Superior temporal gyrus (tissue), 1 donor: Measurements from ENCODE around the gene USP10.
"Not testable (repeated sequence)": the region's sequence is repeated elsewhere in the genome, so short reads cannot be mapped to it uniquely, and the experiment has no call there.

Source experiments
- DNase-seq: peaks from one replicate; pipeline ENCODE4 v3.0.0-alpha.2; 2016; ENCODE audit errors: extremely low spot score

The USP10 gene

GRCh38 chr16:84673561-84673960, 26.2 kb upstream of the USP10 start:
- DNase-seq: no peak

GRCh38 chr16:84675423-84675822, 24.4 kb upstream of the USP10 start:
- no peak for DNase-seq

GRCh38 chr16:84675884-84676283, 23.9 kb upstream of the USP10 start:
- DNase-seq: no peak

GRCh38 chr16:84677017-84677803, 22.6 kb upstream of the USP10 start:
- DNase-seq: no peak

- DNase-seq: no peak
These were observed 22.0 kb upstream of the USP10 start for GRCh38 chr16:84677849-84678248.

GRCh38 chr16:84678541-84678940, 21.3 kb upstream of the USP10 start:
- no peak for DNase-seq

GRCh38 chr16:84680165-84680842, 19.5 kb upstream of the USP10 start:
- no peak for DNase-seq

GRCh38 chr16:84680843-84681629, 18.8 kb upstream of the USP10 start:
- DNase-seq: no peak

- no peak for DNase-seq
These were observed 15.9 kb upstream of the USP10 start for GRCh38 chr16:84683691-84684591.

- no peak for DNase-seq
These were observed 15.2 kb upstream of the USP10 start for GRCh38 chr16:84684592-84684965.

GRCh38 chr16:84685210-84685609, 14.6 kb upstream of the USP10 start:
- DNase-seq: no peak

- DNase-seq: no peak
These were observed 13.0 kb upstream of the USP10 start for GRCh38 chr16:84686707-84687298.

GRCh38 chr16:84687715-84688114, 12.1 kb upstream of the USP10 start:
- DNase-seq: no peak

- DNase-seq: not testable (repeated sequence)
These were observed 11.6 kb upstream of the USP10 start for GRCh38 chr16:84688163-84688562.

- DNase-seq: no peak
These were observed 10.7 kb upstream of the USP10 start for GRCh38 chr16:84689111-84689510.

GRCh38 chr16:84690088-84690819, 9.5 kb upstream of the USP10 start:
- no peak for DNase-seq

- no peak for DNase-seq
These were observed 7.2 kb upstream of the USP10 start for GRCh38 chr16:84692451-84693214.

- DNase-seq: not testable (repeated sequence)
These were observed 5.9 kb upstream of the USP10 start for GRCh38 chr16:84693869-84694268.

- DNase-seq: no peak
These were observed 4.8 kb upstream of the USP10 start for GRCh38 chr16:84694980-84695379.
